GM12873 (cell line): ENCODE data around the gene VEZT.

Experiments used
- CTCF ChIP-seq: IDR thresholded peaks from 2 replicates; pipeline ENCODE4 v1.5.1; 2012; ENCODE audit warnings: low read depth, mild to moderate bottlenecking, moderate library complexity, low read length, control low read depth; ENCODE audit not compliant: insufficient read depth; ENCODE audit errors: missing control alignments

Gene VEZT

DNA sequence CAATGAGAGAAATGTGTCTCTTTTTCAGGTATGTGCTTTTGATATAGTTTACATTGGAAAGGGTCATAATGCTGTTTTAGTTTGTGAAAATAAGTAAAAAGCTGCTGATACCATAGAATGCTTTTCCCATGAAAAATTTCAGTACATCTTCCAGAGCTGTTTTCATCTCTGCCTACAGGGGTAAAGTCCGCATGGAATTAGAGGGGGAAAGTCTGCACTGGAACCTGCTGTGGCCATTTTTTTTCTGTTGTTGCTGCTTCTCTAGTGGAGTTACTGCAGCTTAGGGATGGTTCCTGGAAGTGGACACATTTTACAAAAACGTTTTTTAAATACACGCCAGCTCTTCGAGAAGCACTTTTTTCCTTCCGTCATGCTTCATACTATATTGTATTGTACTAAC lies 81.3 kb downstream of the VEZT start:
- TF ChIP-seq CTCF, result no peak

- TF ChIP-seq CTCF, result no peak
Measured at GRCh38 chr12:95300286-95300685, 82.7 kb downstream of the VEZT start.

DNA sequence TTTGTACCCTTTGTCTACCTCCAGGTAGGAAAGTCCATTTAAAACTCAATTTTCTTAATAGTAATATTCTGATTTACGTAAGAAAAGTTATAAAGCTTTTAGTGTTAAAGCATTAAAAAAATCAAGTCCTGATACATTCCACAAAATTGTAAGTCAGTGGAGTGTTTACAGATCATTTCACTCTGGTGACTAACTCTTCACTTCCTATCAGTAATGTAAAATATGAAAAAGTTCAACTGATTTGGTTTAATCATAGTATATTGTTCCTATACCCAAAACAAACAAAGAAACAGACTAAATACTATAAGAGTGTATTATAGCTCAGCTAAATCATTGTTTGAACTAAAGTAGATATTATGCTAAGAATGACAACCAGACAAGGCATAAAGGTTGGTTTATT lies 85.9 kb downstream of the VEZT start:
- TF ChIP-seq CTCF, result no peak

GRCh38 chr12:95304673-95305198 lies 87.1 kb downstream of the VEZT start:
- no peak for TF ChIP-seq CTCF

DNA sequence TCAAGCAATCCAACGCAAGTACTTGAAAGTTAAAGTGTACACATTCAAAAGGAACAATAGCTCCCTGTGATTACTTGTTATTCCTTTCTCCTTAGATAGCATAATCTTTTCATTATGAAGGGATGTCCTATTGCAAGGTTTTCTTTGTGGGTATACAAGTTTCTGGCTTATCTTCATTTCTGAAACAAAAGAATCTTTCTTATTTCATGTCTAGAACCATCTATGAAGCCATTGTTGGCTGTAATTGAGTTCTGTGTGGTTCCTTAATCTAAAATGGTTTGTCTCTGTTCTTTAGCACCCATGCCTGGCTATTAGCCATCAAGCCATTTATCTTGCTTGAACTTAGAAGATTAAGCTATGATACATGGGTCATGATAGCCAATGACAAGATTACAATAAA lies 95.0 kb downstream of the VEZT start:
- no peak for TF ChIP-seq CTCF

- no peak for TF ChIP-seq CTCF
Measured at GRCh38 chr12:95316798-95317197, 99.2 kb downstream of the VEZT start.

DNA sequence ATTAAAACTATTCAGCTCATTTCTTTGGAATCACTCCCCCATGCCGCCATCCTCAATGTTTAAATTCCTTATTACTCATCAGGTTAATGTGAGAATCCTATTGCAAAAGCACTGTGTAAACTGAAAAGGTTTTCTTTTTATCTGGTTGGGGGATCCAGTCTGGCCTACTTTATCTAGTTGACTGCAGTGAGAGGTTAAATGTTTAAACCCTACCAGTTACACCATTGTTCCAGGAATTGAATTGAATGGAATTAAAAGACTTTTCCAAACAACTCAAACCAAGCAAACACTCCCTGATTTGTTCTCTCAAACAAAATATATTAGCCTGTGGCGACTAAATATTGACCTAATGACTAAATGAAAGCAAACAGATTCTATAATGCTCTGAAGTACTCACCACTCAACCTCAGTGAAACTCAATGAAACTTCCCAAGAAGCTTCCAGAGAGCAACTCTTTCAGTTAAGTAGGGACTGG lies 100.5 kb downstream of the VEZT start:
- TF ChIP-seq CTCF, result no peak

- TF ChIP-seq CTCF, result no peak
Measured at GRCh38 chr12:95319694-95320331, 102.2 kb downstream of the VEZT start.
